Adrenal gland (tissue), 5 donors: ENCODE data around the gene RAD51B.

Experiments
- CTCF ChIP-seq, 6 experiments: fragments of 450-650 bp in 4 of 6; fragments of 200-600 bp in 2 of 6; sonication (generic) in 1 of 6; IDR thresholded peaks; 1 replicate in 5 of 6; 2 replicates in 1 of 6; pipeline versions ENCODE4 v1.5.1 to v1.8.0; 2016 to 2021; ENCODE audit warnings: antibody characterized with exemption in 6 of 6, mild to moderate bottlenecking in 2 of 6, moderate library complexity in 1 of 6
- POLR2A ChIP-seq, 2 donors: fragments of 450-650 bp; IDR thresholded peaks; one replicate each; pipeline ENCODE4 v1.6.1; 2017; ENCODE audit warnings: antibody characterized with exemption in 2 of 2, mild to moderate bottlenecking in 2 of 2, moderate library complexity in 1 of 2
- donor health status: DM: no; HTN: no; CAD: no.

- TF ChIP-seq CTCF (IDR thresholded peaks at IDR 0.05) (no peak), POLR2A (IDR thresholded peaks at IDR 0.05) (no peak)
These were observed 755.8 kb downstream of the RAD51B start for GRCh38 chr14:68575426-68575825.
